DOHH2 (cell line): Measurements from ENCODE around the gene MDM1.

Experiments used
- H3F3A ChIP-seq: fragments of 200-600 bp; sonication (generic), shearing (Covaris generic); 2 replicates; pipeline ENCODE4 v1.6.0; 2016; ENCODE audit warnings: antibody characterized with exemption, mild to moderate bottlenecking; ENCODE audit not compliant: control insufficient read depth, insufficient read depth
- H3K27ac ChIP-seq: fragments of 200-600 bp; sonication (generic); 2 replicates; pipeline ENCODE4 v1.5.1; 2014; ENCODE audit warnings: low read depth, mild to moderate bottlenecking, low read length, moderate library complexity
- H3K27me3 ChIP-seq: fragments of 200-600 bp; sonication (generic); 2 replicates; pipeline ENCODE4 v1.6.1; 2014; ENCODE audit warnings: mild to moderate bottlenecking, low read length, mixed read lengths; ENCODE audit not compliant: control insufficient read depth
- H3K36me3 ChIP-seq: fragments of 200-600 bp; sonication (generic); 2 replicates; pipeline ENCODE4 v1.6.1; 2014; ENCODE audit warnings: mild to moderate bottlenecking, low read length, moderate library complexity, mixed read lengths; ENCODE audit not compliant: control insufficient read depth
- H3K4me1 ChIP-seq: fragments of 200-600 bp; sonication (generic); 2 replicates; pipeline ENCODE4 v1.6.1; 2014; ENCODE audit warnings: mild to moderate bottlenecking, low read length, mixed read lengths; ENCODE audit not compliant: control insufficient read depth
- H3K4me2 ChIP-seq: fragments of 200-600 bp; sonication (generic); 2 replicates; pipeline ENCODE4 v1.6.0; 2014; ENCODE audit warnings: mild to moderate bottlenecking, low read length, moderate library complexity
- H3K4me3 ChIP-seq: fragments of 200-600 bp; sonication (generic); 2 replicates; pipeline ENCODE4 v1.5.1; 2014; ENCODE audit warnings: mild to moderate bottlenecking, low read length, mixed read lengths
- H3K79me2 ChIP-seq: fragments of 200-600 bp; sonication (generic); 2 replicates; pipeline ENCODE4 v1.6.1; 2014; ENCODE audit warnings: mild to moderate bottlenecking, low read length, mixed read lengths; ENCODE audit not compliant: control insufficient read depth
- H3K9me2 ChIP-seq: fragments of 200-600 bp; sonication (generic); replicated peaks from 2 replicates; pipeline ENCODE4 v1.6.1; 2014; ENCODE audit warnings: mild to moderate bottlenecking, low read length, mixed read lengths; ENCODE audit not compliant: control insufficient read depth
- H3K9me3 ChIP-seq: fragments of 200-600 bp; sonication (generic); 2 replicates; pipeline ENCODE4 v1.6.1; 2014; ENCODE audit warnings: antibody characterized with exemption, low read length, mixed read lengths; ENCODE audit not compliant: control insufficient read depth, insufficient read depth
- H4K20me1 ChIP-seq: fragments of 200-600 bp; sonication (generic); 2 replicates; pipeline ENCODE4 v1.6.0; 2014; ENCODE audit warnings: low read depth, mild to moderate bottlenecking, antibody characterized with exemption, low read length, moderate library complexity; ENCODE audit not compliant: control insufficient read depth, insufficient read depth
- EZH2phosphoT487 ChIP-seq: fragments of 200-600 bp; sonication (generic); IDR thresholded peaks from 2 replicates; pipeline ENCODE4 v1.6.1; 2017; ENCODE audit warnings: borderline replicate concordance, mild to moderate bottlenecking, antibody characterized with exemption, low read length, moderate library complexity, mixed read lengths
- TF ChIP-seq, protein P1 (sequence below): fragments of 200-600 bp; sonication (generic); IDR thresholded peaks from one replicate; pipeline ENCODE4 v1.5.1; 2014; ENCODE audit warnings: antibody characterized with exemption, mild to moderate bottlenecking, low read depth, low read length; ENCODE audit not compliant: poor library complexity, severe bottlenecking

The MDM1 gene

DNA sequence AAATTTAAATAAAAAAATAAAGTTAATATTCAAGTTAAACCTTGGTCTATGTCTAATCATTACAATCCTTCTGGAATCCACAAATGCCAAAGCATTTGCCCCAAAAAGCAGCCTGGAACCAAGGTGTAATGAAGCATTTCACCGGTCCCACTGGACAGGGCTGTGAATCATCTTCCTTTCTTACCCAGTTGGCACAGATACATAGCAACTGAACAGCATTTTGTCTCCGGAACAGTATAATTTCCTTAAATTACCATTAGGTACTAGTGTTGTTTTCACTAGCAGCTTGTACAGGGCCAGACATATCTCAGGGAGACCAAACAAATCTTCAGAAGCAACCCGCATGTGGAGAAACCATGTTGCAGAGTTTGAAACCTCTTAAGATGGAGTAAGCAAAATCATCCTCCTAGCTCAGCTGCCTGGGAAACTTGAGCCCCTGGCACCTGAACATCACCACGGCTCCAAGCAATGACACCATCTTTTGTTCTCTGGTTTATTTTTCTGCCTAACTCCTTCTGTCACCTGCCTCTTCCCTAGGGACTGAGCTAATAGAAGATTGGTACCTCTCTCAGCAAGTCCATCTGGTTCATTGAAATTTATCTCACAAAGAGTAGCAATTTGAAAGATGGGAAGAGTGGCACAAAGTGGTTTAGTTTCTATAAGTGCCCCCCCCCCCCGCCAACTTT, 17.9 kb upstream of the MDM1 start:
- no peaks in the 10 kb centered on the region for H4K20me1 ChIP-seq
- no peaks in the 10 kb centered on the region for H3K36me3 ChIP-seq
- no peaks in the 10 kb centered on the region for H3K79me2 ChIP-seq
- no peak overlapping the region for H3K27ac ChIP-seq
- no peaks in the 10 kb centered on the region for H3K9me2 ChIP-seq
- H3F3A ChIP-seq: no peaks in the 10 kb centered on the region
- TF ChIP-seq EZH2phosphoT487: no peak
- TF ChIP-seq, protein P1, sequence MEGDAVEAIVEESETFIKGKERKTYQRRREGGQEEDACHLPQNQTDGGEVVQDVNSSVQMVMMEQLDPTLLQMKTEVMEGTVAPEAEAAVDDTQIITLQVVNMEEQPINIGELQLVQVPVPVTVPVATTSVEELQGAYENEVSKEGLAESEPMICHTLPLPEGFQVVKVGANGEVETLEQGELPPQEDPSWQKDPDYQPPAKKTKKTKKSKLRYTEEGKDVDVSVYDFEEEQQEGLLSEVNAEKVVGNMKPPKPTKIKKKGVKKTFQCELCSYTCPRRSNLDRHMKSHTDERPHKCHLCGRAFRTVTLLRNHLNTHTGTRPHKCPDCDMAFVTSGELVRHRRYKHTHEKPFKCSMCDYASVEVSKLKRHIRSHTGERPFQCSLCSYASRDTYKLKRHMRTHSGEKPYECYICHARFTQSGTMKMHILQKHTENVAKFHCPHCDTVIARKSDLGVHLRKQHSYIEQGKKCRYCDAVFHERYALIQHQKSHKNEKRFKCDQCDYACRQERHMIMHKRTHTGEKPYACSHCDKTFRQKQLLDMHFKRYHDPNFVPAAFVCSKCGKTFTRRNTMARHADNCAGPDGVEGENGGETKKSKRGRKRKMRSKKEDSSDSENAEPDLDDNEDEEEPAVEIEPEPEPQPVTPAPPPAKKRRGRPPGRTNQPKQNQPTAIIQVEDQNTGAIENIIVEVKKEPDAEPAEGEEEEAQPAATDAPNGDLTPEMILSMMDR: no peak
- no peak overlapping the region for H3K4me2 ChIP-seq
- H3K9me3 ChIP-seq: no peaks in the 10 kb centered on the region
- peaks cover 6% of the 10 kb centered on the region; the same call in 1 of the 2 replicates for H3K4me1 ChIP-seq
- H3K27me3 ChIP-seq: no peaks in the 10 kb centered on the region
- no peak overlapping the region for H3K4me3 ChIP-seq

DNA sequence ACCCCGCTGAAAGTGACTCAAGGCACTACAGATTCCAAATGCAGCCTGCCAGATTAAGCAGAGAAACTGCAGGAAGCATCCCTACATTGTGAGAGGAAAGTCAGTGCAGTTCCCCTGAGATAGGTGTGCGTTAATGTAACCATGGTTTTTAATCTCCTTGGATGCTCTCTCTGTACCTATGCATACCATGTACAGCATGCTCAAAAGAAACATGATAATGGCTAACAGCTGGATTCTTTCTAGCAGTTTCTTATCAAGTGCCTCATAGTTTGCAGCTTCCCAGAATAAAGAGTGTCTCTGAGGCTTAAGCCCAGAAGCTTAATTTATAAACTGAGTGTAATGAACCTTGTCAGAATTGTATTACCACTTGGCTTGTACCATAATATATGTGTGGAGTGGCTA, 17.1 kb upstream of the MDM1 start:
- Histone ChIP-seq H3K9me2 (no peaks in the 10 kb centered on the region), H3F3A (no peaks in the 10 kb centered on the region), H3K27ac (no peak overlapping the region), H3K4me2 (no peak overlapping the region), H3K4me1 (peaks cover 6% of the 10 kb centered on the region; the same call in 1 of the 2 replicates), H3K27me3 (no peaks in the 10 kb centered on the region), H3K9me3 (no peaks in the 10 kb centered on the region), H3K36me3 (no peaks in the 10 kb centered on the region), H3K4me3 (no peak overlapping the region), H4K20me1 (no peaks in the 10 kb centered on the region), H3K79me2 (no peaks in the 10 kb centered on the region)
- TF ChIP-seq, protein P1: no peak
- TF ChIP-seq EZH2phosphoT487: no peak

DNA sequence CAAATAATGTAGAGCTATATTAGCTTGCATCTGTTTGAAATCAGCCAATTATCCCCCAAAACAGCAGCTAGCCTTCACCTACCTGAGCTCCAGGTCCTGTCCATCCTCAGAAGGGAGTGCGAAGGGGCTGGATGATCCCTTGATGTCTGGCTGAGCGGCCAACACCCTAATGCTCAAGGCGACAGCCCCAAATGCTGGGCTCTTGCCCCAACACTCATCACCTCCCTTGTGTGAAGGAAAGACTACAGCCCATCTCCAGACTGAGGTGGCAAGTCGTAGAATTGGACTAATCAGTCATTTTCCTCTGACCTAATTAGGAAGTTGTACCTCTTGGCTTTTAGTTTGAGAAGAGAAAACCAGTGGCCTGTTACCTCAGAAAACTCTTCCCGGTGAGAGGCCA, 16.3 kb upstream of the MDM1 start:
- H3K4me2 ChIP-seq: no peak overlapping the region
- peaks cover 6% of the 10 kb centered on the region; the same call in 1 of the 2 replicates for H3K4me1 ChIP-seq
- no peaks in the 10 kb centered on the region for H4K20me1 ChIP-seq
- H3K27ac ChIP-seq: no peak overlapping the region
- no peaks in the 10 kb centered on the region for H3K9me2 ChIP-seq
- no peaks in the 10 kb centered on the region for H3K9me3 ChIP-seq
- H3K79me2 ChIP-seq: no peaks in the 10 kb centered on the region
- H3K36me3 ChIP-seq: no peaks in the 10 kb centered on the region
- H3K27me3 ChIP-seq: peaks cover under 1% of the 10 kb centered on the region; the same call in 1 of the 2 replicates
- no peak for TF ChIP-seq EZH2phosphoT487
- TF ChIP-seq, protein P1: no peak
- no peak overlapping the region for H3K4me3 ChIP-seq
- H3F3A ChIP-seq: no peaks in the 10 kb centered on the region
